Neural cell (in vitro differentiated cells): ENCODE measurements around the gene FNDC3B. TPM values are rescaled to one million over a fixed set of nuclear protein-coding genes. Genes with fewer than 3 reads are reported as not detected.

Source experiments
- H2AFZ ChIP-seq: fragments of 200-600, 300-800 bp; sonication (generic), shearing (Covaris generic); 2 replicates; pipeline ENCODE4 v1.6.0; 2014; ENCODE audit warnings: low read depth, mild to moderate bottlenecking, antibody characterized with exemption, low read length, moderate library complexity
- H3F3A ChIP-seq: fragments of 200-600 bp; shearing (Covaris generic); 2 replicates; pipeline ENCODE4 v1.6.1; 2016; ENCODE audit warnings: mild to moderate bottlenecking, moderate library complexity, mixed read lengths, antibody characterized with exemption, low read length; ENCODE audit not compliant: insufficient read depth, poor library complexity, severe bottlenecking
- H3K27ac ChIP-seq: fragments of 200-600, 300-800 bp; sonication (generic), shearing (Covaris generic); 2 replicates; pipeline ENCODE4 v1.5.1; 2014; ENCODE audit warnings: mild to moderate bottlenecking, low read length, moderate library complexity
- H3K27me3 ChIP-seq: fragments of 300-800, 200-600 bp; sonication (generic), shearing (Covaris generic); 2 replicates; pipeline ENCODE4 v1.6.0; 2014; ENCODE audit warnings: mild to moderate bottlenecking, low read depth, low read length, moderate library complexity; ENCODE audit not compliant: insufficient read depth
- H3K36me3 ChIP-seq: fragments of 300-800, 200-600 bp; sonication (generic), shearing (Covaris generic); 2 replicates; pipeline ENCODE4 v1.5.1; 2014; ENCODE audit warnings: mild to moderate bottlenecking, antibody characterized with exemption, low read length, moderate library complexity; ENCODE audit not compliant: insufficient read depth
- H3K4me2 ChIP-seq: fragments of 300-800, 200-600 bp; sonication (generic), shearing (Covaris generic); 2 replicates; pipeline ENCODE4 v1.6.0; 2014; ENCODE audit warnings: mild to moderate bottlenecking, low read length
- H3K4me3 ChIP-seq: fragments of 300-800, 200-600 bp; sonication (generic), shearing (Covaris generic); 2 replicates; pipeline ENCODE4 v1.5.1; 2014; ENCODE audit warnings: mild to moderate bottlenecking, low read length, moderate library complexity
- H3K79me2 ChIP-seq: fragments of 200-600 bp; shearing (Covaris generic); replicated peaks from 2 replicates; pipeline ENCODE4 v1.6.0; 2014; ENCODE audit warnings: mild to moderate bottlenecking, low read length, moderate library complexity; ENCODE audit not compliant: insufficient read depth
- H3K9ac ChIP-seq: fragments of 300-800, 200-600 bp; sonication (generic), shearing (Covaris generic); 2 replicates; pipeline ENCODE4 v1.6.1; 2016; ENCODE audit warnings: mild to moderate bottlenecking, low read length, mixed read lengths
- H3K9me2 ChIP-seq: fragments of 200-600 bp; shearing (Covaris generic); 2 replicates; pipeline ENCODE4 v1.6.1; 2016; ENCODE audit warnings: mild to moderate bottlenecking, low read length, mixed read lengths; ENCODE audit not compliant: insufficient read depth
- H3K9me3 ChIP-seq: fragments of 200-600, 300-800 bp; sonication (generic), shearing (Covaris generic); 2 replicates; pipeline ENCODE4 v1.6.1; 2016; ENCODE audit warnings: mild to moderate bottlenecking, mixed run types, low read length, moderate library complexity, mixed read lengths
- H4K20me1 ChIP-seq: fragments of 200-600 bp; shearing (Covaris generic); 2 replicates; pipeline ENCODE4 v1.6.1; 2016; ENCODE audit warnings: mild to moderate bottlenecking, mixed run types; ENCODE audit not compliant: insufficient read depth
- EP300 ChIP-seq: fragments of 450-650 bp; conservative IDR thresholded peaks from 2 replicates; pipeline ENCODE4 v1.6.1; 2014; ENCODE audit warnings: antibody characterized with exemption, mild to moderate bottlenecking, moderate library complexity; ENCODE audit not compliant: poor library complexity, severe bottlenecking
- EZH2 ChIP-seq: fragments of 200-600, 300-800 bp; shearing (Covaris generic), sonication (generic); IDR thresholded peaks from 2 replicates; pipeline ENCODE4 v1.6.1; 2014; ENCODE audit warnings: antibody characterized with exemption, low read length, borderline replicate concordance, mild to moderate bottlenecking; ENCODE audit not compliant: insufficient read depth, poor library complexity, severe bottlenecking
- MXI1 ChIP-seq: fragments of 450-650 bp; conservative IDR thresholded peaks from 2 replicates; pipeline ENCODE4 v1.6.1; 2014; ENCODE audit warnings: antibody characterized with exemption, mild to moderate bottlenecking; ENCODE audit not compliant: poor library complexity, severe bottlenecking
- POLR2AphosphoS5 ChIP-seq: IDR thresholded peaks from 2 replicates; pipeline ENCODE4 v1.6.1; 2012
- RAD21 ChIP-seq: fragments of 450-650 bp; conservative IDR thresholded peaks from 2 replicates; pipeline ENCODE4 v1.6.1; 2014; ENCODE audit warnings: antibody characterized with exemption, mild to moderate bottlenecking, moderate library complexity
- SMC3 ChIP-seq: fragments of 450-650 bp; conservative IDR thresholded peaks from 2 replicates; pipeline ENCODE4 v1.6.1; 2014; ENCODE audit warnings: antibody characterized with exemption, mild to moderate bottlenecking, moderate library complexity; ENCODE audit not compliant: poor library complexity
- TAF1 ChIP-seq: IDR thresholded peaks from 2 replicates; pipeline ENCODE4 v1.6.1; 2012; ENCODE audit warnings: low read depth
- polyA plus RNA-seq: library from polyadenylated mRNA; depleted of rRNA; stranded (reverse); fragments of >200 nt; gene quantifications from 2 replicates; pipeline ENCODE4 v1.2.3, GENCODE V29; 2014
- TF ChIP-seq, protein P1 (sequence below): IDR thresholded peaks from 2 replicates; pipeline ENCODE4 v1.6.1; 2012; ENCODE audit warnings: borderline replicate concordance
- TF ChIP-seq, protein P2 (sequence below): fragments of 450-650 bp; IDR thresholded peaks from 2 replicates; pipeline ENCODE4 v1.5.1; 2014; ENCODE audit warnings: antibody characterized with exemption, mild to moderate bottlenecking, moderate library complexity; ENCODE audit not compliant: poor library complexity, severe bottlenecking

FNDC3B gene
- polyA plus RNA-seq, 1 donor from 2014 or later: 4.9 TPM

- Histone ChIP-seq H3K4me3 (no peak overlapping the region), H3K36me3 (peaks cover 4% of the 10 kb centered on the region), H3K27me3 (no peaks in the 10 kb centered on the region), H3K4me2 (no peak overlapping the region), H3K9ac (no peak overlapping the region), H3K79me2 (no peaks in the 10 kb centered on the region), H3K27ac (no peak overlapping the region), H4K20me1 (no peaks in the 10 kb centered on the region), H3K9me3 (peaks cover under 1% of the 10 kb centered on the region), H2AFZ (no peak overlapping the region), H3K9me2 (no peaks in the 10 kb centered on the region), H3F3A (no peaks in the 10 kb centered on the region)
- TF ChIP-seq EP300 (no peak), EZH2 (no peak), SMC3 (no peak), TAF1 (no peak), POLR2AphosphoS5 (no peak), MXI1 (no peak), RAD21 (no peak)
- TF ChIP-seq, protein P1, sequence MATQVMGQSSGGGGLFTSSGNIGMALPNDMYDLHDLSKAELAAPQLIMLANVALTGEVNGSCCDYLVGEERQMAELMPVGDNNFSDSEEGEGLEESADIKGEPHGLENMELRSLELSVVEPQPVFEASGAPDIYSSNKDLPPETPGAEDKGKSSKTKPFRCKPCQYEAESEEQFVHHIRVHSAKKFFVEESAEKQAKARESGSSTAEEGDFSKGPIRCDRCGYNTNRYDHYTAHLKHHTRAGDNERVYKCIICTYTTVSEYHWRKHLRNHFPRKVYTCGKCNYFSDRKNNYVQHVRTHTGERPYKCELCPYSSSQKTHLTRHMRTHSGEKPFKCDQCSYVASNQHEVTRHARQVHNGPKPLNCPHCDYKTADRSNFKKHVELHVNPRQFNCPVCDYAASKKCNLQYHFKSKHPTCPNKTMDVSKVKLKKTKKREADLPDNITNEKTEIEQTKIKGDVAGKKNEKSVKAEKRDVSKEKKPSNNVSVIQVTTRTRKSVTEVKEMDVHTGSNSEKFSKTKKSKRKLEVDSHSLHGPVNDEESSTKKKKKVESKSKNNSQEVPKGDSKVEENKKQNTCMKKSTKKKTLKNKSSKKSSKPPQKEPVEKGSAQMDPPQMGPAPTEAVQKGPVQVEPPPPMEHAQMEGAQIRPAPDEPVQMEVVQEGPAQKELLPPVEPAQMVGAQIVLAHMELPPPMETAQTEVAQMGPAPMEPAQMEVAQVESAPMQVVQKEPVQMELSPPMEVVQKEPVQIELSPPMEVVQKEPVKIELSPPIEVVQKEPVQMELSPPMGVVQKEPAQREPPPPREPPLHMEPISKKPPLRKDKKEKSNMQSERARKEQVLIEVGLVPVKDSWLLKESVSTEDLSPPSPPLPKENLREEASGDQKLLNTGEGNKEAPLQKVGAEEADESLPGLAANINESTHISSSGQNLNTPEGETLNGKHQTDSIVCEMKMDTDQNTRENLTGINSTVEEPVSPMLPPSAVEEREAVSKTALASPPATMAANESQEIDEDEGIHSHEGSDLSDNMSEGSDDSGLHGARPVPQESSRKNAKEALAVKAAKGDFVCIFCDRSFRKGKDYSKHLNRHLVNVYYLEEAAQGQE: no peak
- TF ChIP-seq, protein P2, sequence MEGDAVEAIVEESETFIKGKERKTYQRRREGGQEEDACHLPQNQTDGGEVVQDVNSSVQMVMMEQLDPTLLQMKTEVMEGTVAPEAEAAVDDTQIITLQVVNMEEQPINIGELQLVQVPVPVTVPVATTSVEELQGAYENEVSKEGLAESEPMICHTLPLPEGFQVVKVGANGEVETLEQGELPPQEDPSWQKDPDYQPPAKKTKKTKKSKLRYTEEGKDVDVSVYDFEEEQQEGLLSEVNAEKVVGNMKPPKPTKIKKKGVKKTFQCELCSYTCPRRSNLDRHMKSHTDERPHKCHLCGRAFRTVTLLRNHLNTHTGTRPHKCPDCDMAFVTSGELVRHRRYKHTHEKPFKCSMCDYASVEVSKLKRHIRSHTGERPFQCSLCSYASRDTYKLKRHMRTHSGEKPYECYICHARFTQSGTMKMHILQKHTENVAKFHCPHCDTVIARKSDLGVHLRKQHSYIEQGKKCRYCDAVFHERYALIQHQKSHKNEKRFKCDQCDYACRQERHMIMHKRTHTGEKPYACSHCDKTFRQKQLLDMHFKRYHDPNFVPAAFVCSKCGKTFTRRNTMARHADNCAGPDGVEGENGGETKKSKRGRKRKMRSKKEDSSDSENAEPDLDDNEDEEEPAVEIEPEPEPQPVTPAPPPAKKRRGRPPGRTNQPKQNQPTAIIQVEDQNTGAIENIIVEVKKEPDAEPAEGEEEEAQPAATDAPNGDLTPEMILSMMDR: no peak
Observed at GRCh38 chr3:172373912-172374311, 334.5 kb downstream of the FNDC3B start.

DNA sequence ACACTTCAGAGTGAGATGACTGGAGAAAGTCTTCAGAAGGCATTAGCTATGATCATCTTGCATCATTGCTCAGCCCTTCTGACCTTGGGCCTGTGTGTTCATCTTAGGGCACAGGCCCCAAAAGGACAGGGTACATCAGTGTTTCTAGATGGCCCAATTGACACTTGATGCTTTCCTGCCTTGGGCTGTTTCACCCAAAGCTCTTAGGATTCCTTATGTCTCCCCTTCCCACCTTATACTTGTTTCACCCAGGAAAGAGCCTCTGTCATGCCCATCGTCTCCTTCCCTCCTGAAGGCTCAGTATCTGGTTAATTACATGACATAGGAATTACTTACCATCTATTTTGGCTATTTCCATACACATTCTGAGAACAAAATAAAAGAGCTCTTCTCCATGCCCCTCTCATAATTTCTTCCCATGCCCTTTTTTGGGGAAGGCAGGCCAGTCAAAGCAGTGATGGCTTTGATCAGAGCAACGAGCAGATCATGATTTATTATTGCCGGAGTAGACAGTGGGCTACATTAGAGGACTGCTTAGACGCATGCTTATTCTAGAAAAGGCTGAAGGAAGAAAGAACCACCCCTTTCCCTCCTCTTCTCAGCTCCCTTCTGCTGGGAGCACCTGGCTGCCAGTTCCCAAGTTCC lies 335.9 kb downstream of the FNDC3B start:
- Histone ChIP-seq H3K9ac (no peak overlapping the region), H3F3A (no peaks in the 10 kb centered on the region), H4K20me1 (no peaks in the 10 kb centered on the region), H3K27ac (no peak overlapping the region), H3K36me3 (peaks cover 11% of the 10 kb centered on the region), H3K79me2 (no peaks in the 10 kb centered on the region), H3K9me3 (peaks cover 7% of the 10 kb centered on the region), H3K4me3 (no peak overlapping the region), H3K9me2 (no peaks in the 10 kb centered on the region), H2AFZ (no peak overlapping the region), H3K27me3 (no peaks in the 10 kb centered on the region), H3K4me2 (no peak overlapping the region)
- no peak for TF ChIP-seq MXI1

DNA sequence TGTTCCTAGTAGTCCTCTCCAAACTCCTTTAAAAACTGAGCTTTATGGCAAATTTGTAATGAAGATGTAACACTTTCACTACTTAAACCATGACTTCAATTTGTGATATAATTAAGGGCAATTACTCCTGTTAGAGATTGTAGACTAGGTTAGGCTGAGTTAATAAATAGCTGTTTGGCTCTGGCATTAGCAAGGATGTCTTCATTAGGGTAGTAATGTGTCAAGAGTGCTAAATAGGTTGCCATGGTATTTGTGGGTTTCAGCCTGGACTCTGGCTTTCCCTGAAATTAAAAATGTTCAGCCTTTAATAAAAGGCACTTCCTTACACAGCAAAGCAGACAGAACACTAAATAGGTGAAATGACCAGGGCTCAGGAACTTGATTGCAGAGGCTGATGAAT lies 337.0 kb downstream of the FNDC3B start:
- no peaks in the 10 kb centered on the region for H3F3A ChIP-seq
- H3K4me3 ChIP-seq: no peak overlapping the region
- H3K4me2 ChIP-seq: no peak overlapping the region
- H3K36me3 ChIP-seq: peaks cover 11% of the 10 kb centered on the region
- H3K9ac ChIP-seq: no peak overlapping the region
- no peaks in the 10 kb centered on the region for H3K79me2 ChIP-seq
- H4K20me1 ChIP-seq: no peaks in the 10 kb centered on the region
- no peaks in the 10 kb centered on the region for H3K9me2 ChIP-seq
- H2AFZ ChIP-seq: no peak overlapping the region
- no peaks in the 10 kb centered on the region for H3K27me3 ChIP-seq
- TF ChIP-seq RAD21 (no peak), TAF1 (no peak), MXI1 (no peak), POLR2AphosphoS5 (no peak), EZH2 (no peak), SMC3 (no peak), EP300 (no peak)
- TF ChIP-seq, protein P1: no peak
- TF ChIP-seq, protein P2: no peak
- H3K27ac ChIP-seq: no peak overlapping the region
- H3K9me3 ChIP-seq: peaks cover 7% of the 10 kb centered on the region
